Upper lobe of right lung (tissue), 1 donor: ENCODE data around the gene TLR5. TPM values are rescaled to one million over a fixed set of nuclear protein-coding genes. Genes with fewer than 3 reads are reported as not detected.
"Not testable (repeated sequence)": the region's sequence is repeated elsewhere in the genome, so short reads cannot be mapped to it uniquely, and the experiment has no call there.

Experiments
- ATAC-seq: fragments of 200-7000 bp; cut with Tn5 transposase; one replicate; pipeline ENCODE4 v1.9.1; 2020; ENCODE audit warnings: mild to moderate bottlenecking, moderate library complexity
- DNase-seq: peaks from one replicate; pipeline ENCODE4 v3.0.0-alpha.2; 2020
- H3K27ac ChIP-seq: fragments of 200-600 bp; one replicate; pipeline ENCODE4 v1.8.0; 2022
- H3K27me3 ChIP-seq: fragments of 200-600 bp; one replicate; pipeline ENCODE4 v1.8.0; 2022; ENCODE audit warnings: mild to moderate bottlenecking
- H3K36me3 ChIP-seq: fragments of 200-600 bp; one replicate; pipeline ENCODE4 v1.8.0; 2022
- H3K4me1 ChIP-seq: fragments of 200-600 bp; one replicate; pipeline ENCODE4 v1.8.0; 2022
- H3K4me3 ChIP-seq: fragments of 200-600 bp; one replicate; pipeline ENCODE4 v1.8.0; 2022; ENCODE audit warnings: mild to moderate bottlenecking
- H3K9me3 ChIP-seq: fragments of 200-600 bp; one replicate; pipeline ENCODE4 v1.8.0; 2022
- intact Hi-C: fragments of 100-400 bp; cut with DNase I; formaldehyde crosslinking; loops from one replicate; pipeline ENCODE4 v1.11.0; 2022
- total RNA-seq: library from RNA; stranded (reverse); fragmentation: NEBNext Ultra II Directional; extraction: Animal tissue kit (Norgen Biotek cat#: 25700); gene quantifications from one replicate; pipeline ENCODE4 v1.2.1, GENCODE V29; 2021
- TF ChIP-seq, protein P1 (sequence below): fragments of 200-600 bp; IDR thresholded peaks from one replicate; pipeline ENCODE4 v1.8.0; 2022; ENCODE audit warnings: antibody characterized with exemption
- donor health status: DM: no; HTN: yes; CAD: no; lungs with severe emphysema.

TLR5 gene
- total RNA-seq, 1 donor from 2014 or later: 22.3 TPM

DNA sequence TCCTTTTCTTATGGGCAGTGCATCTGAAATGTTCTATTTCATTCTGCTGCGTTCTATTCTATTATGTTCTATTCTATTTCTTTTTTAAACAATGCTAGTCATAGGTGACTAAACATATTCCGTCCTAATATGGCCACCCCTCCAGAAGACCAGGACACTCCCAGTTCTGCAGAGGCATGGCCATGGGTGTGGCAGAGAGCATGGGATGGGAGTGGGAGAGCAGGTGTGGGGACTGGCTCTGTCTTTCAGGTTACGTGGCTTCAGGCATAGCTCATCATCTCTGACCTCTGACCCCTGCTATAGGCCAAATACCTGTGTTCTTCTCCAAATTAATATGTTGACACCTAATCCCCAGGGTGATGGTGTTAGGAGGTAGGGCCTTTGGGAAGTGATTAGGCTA is 33.4 kb upstream of the TLR5 start:
- no peak for ATAC-seq
- peak overlapping the region; percentile 66 for H3K27ac ChIP-seq
- TF ChIP-seq, protein P1, sequence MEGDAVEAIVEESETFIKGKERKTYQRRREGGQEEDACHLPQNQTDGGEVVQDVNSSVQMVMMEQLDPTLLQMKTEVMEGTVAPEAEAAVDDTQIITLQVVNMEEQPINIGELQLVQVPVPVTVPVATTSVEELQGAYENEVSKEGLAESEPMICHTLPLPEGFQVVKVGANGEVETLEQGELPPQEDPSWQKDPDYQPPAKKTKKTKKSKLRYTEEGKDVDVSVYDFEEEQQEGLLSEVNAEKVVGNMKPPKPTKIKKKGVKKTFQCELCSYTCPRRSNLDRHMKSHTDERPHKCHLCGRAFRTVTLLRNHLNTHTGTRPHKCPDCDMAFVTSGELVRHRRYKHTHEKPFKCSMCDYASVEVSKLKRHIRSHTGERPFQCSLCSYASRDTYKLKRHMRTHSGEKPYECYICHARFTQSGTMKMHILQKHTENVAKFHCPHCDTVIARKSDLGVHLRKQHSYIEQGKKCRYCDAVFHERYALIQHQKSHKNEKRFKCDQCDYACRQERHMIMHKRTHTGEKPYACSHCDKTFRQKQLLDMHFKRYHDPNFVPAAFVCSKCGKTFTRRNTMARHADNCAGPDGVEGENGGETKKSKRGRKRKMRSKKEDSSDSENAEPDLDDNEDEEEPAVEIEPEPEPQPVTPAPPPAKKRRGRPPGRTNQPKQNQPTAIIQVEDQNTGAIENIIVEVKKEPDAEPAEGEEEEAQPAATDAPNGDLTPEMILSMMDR: no peak
- intact Hi-C loops: no loop called here
- DNase-seq: no peak
- H3K4me3 ChIP-seq: no peak overlapping the region
- no peaks in the 10 kb centered on the region for H3K36me3 ChIP-seq
- no peaks in the 10 kb centered on the region for H3K27me3 ChIP-seq
- H3K9me3 ChIP-seq: no peaks in the 10 kb centered on the region
- peaks cover 48% of the 10 kb centered on the region for H3K4me1 ChIP-seq

DNA sequence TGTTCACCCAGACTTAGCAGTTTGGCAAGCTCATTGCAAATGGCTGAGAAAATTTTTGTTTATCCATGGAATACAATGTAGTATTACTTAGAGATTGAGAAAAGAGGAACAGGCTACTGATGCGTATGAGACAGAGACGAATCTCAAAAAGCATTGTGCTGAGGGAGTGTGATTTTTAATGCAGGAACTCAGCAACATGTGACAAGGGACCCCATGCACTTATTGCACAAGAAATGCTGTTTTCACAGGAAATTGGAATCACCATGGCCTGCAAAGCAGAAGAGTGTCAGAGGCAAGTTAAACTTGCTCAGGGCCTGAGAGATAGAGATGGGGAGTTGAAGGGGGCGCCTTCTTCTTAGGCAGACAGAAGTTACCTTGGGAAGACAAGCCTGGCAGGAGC is 32.6 kb upstream of the TLR5 start:
- Histone ChIP-seq H3K9me3 (no peaks in the 10 kb centered on the region), H3K36me3 (no peaks in the 10 kb centered on the region), H3K27me3 (no peaks in the 10 kb centered on the region), H3K4me1 (peaks cover 43% of the 10 kb centered on the region), H3K27ac (peak overlapping the region; percentile 70), H3K4me3 (no peak overlapping the region)
- TF ChIP-seq, protein P1: no peak
- intact Hi-C loops: no loop called here
- DNase-seq (no peak), ATAC-seq (peak; percentile 72)

DNA sequence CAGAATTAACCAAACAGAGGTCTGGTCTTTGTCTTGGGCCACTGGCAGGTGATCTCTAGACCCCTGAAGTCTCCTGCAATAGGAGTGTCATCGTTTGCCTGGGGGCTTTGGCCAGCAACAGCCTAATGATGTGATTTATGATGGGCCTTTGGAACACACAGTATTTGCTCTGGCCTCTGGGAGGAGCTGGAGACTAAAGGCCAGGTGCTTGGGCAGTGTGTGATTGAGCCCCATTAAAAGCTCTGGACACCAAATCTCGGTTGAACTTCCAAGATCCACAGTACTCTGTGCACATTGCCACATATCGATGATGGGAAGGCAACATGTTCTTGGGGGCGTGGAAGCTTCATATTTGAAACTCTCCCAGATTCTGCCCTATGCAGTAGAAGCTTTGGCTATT is 32.0 kb upstream of the TLR5 start:
- TF ChIP-seq, protein P1: no peak
- ATAC-seq (peak; percentile 61), DNase-seq (no peak)
- H3K4me3 ChIP-seq: no peak overlapping the region
- peaks cover 38% of the 10 kb centered on the region for H3K4me1 ChIP-seq
- no peaks in the 10 kb centered on the region for H3K27me3 ChIP-seq
- H3K9me3 ChIP-seq: no peaks in the 10 kb centered on the region
- H3K27ac ChIP-seq: peak overlapping the region; percentile 70
- no peaks in the 10 kb centered on the region for H3K36me3 ChIP-seq
- intact Hi-C loops: no loop called here

DNA sequence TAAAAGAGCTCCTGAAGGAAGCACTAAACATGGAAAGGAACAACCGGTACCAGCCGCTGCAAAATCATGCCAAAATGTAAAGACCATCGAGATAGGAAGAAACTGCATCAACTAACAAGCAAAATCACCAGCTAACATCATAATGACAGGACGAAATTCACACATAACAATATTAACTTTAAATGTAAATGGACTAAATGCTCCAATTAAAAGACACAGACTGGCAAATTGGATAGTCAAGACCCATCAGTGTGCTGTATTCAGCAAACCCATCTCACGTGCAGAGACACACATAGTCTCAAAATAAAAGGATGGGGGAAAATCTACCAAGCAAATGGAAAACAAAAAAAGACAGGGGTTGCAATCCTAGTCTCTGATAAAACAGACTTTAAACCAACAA is 26.4 kb upstream of the TLR5 start:
- H3K36me3 ChIP-seq, DNase-seq, H3K27ac ChIP-seq, H3K4me1 ChIP-seq, H3K9me3 ChIP-seq, H3K27me3 ChIP-seq, H3K4me3 ChIP-seq, ATAC-seq, intact Hi-C loops: not testable (repeated sequence)

DNA sequence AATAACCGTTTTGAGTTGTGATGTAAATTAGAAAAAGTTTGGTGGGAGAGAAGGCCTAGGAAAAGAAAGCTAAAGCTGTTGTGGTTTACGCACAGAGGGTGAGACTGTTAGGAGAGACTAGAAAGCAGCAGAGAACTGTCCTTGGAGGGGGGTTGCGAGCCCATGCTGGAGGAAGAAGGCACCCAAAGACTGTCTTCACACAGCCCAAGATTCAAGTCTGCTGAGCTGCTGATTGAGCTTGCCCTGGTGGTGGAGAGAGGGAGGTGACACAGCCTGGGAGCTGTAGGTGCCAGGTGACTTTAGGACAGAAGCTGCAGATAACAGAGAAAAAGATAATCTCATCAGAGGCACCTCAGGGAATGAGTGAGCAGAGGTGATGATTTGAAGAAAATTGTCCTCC is 18.3 kb upstream of the TLR5 start:
- Histone ChIP-seq H3K27me3 (no peaks in the 10 kb centered on the region), H3K27ac (no peak overlapping the region), H3K4me1 (no peaks in the 10 kb centered on the region), H3K36me3 (no peaks in the 10 kb centered on the region), H3K9me3 (no peaks in the 10 kb centered on the region), H3K4me3 (no peak overlapping the region)
- no peak for DNase-seq
- intact Hi-C loops: no loop called here
- TF ChIP-seq, protein P1: no peak
- no peak for ATAC-seq

DNA sequence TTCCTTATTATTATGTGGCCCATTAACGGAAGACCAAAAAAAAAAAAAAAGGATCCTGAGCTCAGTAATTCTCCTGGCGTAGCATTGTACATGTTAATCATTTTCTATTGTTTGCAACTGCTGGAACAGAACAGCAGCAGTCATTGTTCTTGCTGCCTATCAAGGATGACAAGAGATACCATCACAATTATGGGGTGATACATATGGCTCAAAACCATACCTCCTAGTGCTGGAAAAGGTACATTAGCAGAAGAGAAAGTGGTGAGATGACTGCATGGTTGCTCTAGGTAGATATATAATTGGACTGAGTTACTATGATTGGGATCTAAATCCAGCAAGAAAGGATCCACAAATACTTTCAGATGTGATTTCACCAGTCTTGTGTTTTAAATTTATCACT is 13.3 kb upstream of the TLR5 start:
- H3K27me3 ChIP-seq: no peaks in the 10 kb centered on the region
- H3K4me1 ChIP-seq: no peaks in the 10 kb centered on the region

More for the DNA sequence above, 13.3 kb upstream of the TLR5 start:
- Histone ChIP-seq H3K36me3 (no peaks in the 10 kb centered on the region), H3K27ac (no peak overlapping the region), H3K4me3 (no peak overlapping the region), H3K9me3 (no peaks in the 10 kb centered on the region)
- DNase-seq (no peak), ATAC-seq (no peak)
- intact Hi-C loops: no loop called here
- TF ChIP-seq, protein P1: no peak
